ENCODE results near the gene TOM1L2. TPM values are rescaled to one million over a fixed set of nuclear protein-coding genes. Genes with fewer than 3 reads are reported as not detected.

TOM1L2 gene
- total RNA-seq, 1 experiment from 2014 or later = 32.0 TPM

- no peaks in the 10 kb centered on the region; the same call in 1 of the 2 replicates for H3K4me1 ChIP-seq (replicated peaks)
- peaks cover 60% of the 10 kb centered on the region for H3K36me3 ChIP-seq
- no peak overlapping the region for H3K4me3 ChIP-seq
- no peaks in the 10 kb centered on the region for H3K9me3 ChIP-seq (replicated peaks)
- H3K27me3 ChIP-seq (replicated peaks) = no peaks in the 10 kb centered on the region
- H3K27ac ChIP-seq = no peak overlapping the region
- DNase-seq (ENCODE audit: low read depth in 1 of 2, low spot score in 2 of 2) = no peak
Observed at GRCh38 chr17:17883801-17884200, 88.4 kb downstream of the TOM1L2 start.

- Histone ChIP-seq H3K27ac (no peak overlapping the region), H3K9me3 (replicated peaks) (no peaks in the 10 kb centered on the region), H3K4me3 (no peak overlapping the region), H3K4me1 (replicated peaks) (no peaks in the 10 kb centered on the region), H3K27me3 (replicated peaks) (no peaks in the 10 kb centered on the region), H3K36me3 (peaks cover 64% of the 10 kb centered on the region)
- DNase-seq (ENCODE audit: low read depth in 1 of 2, low spot score in 2 of 2) = no peak
Observed at GRCh38 chr17:17882082-17882581, 90.1 kb downstream of the TOM1L2 start.

DNA sequence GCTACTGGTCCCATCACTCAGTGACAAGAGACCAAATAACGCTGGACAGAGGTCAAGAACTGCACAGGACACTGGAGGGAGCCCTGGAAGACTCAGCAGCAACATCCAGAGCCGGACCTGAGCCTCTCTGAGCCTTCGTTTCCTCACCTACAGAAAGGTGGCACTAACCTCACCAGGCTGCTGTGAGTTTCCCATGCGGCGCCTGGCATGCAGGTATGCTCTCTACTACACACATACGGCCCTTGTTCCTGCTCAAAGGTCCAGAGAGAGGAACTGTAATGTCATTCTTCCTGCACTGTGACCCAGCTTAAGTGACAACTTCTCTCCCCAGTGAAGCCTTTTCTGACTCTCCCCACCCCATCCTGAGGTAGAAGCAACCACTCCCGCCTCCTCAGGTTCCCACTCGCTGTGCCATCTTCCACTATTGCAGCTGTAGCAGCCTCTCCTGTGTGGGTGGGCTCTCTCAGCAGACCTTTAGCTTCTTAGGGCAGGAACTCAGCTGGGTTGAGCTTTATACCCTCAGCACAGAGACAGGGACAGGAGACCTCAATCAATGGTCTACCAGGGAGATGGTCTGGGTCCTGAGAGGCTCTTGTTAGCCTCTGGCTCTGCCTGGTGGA, 91.5 kb downstream of the TOM1L2 start:
- H3K9me3 ChIP-seq (replicated peaks) = no peaks in the 10 kb centered on the region
- no peak overlapping the region for H3K27ac ChIP-seq
- H3K27me3 ChIP-seq (replicated peaks) = no peaks in the 10 kb centered on the region
- peaks cover 73% of the 10 kb centered on the region for H3K36me3 ChIP-seq
- no peak for DNase-seq (ENCODE audit: low read depth in 1 of 2, low spot score in 2 of 2)
- H3K4me3 ChIP-seq = no peak overlapping the region
- no peaks in the 10 kb centered on the region for H3K4me1 ChIP-seq (replicated peaks)

GRCh38 chr17:17877529-17878358, 94.5 kb downstream of the TOM1L2 start:
- no peak overlapping the region for H3K4me3 ChIP-seq
- DNase-seq (ENCODE audit: low read depth in 1 of 2, low spot score in 2 of 2) = no peak
- H3K36me3 ChIP-seq = peaks cover 66% of the 10 kb centered on the region

GRCh38 chr17:17876959-17877528, 95.2 kb downstream of the TOM1L2 start:
- no peaks in the 10 kb centered on the region for H3K27me3 ChIP-seq (replicated peaks)
- H3K27ac ChIP-seq = no peak overlapping the region
- no peaks in the 10 kb centered on the region for H3K9me3 ChIP-seq (replicated peaks)
- H3K4me3 ChIP-seq = no peak overlapping the region
- DNase-seq (ENCODE audit: low read depth in 1 of 2, low spot score in 2 of 2) = no peak
- H3K36me3 ChIP-seq = peaks cover 59% of the 10 kb centered on the region
- H3K4me1 ChIP-seq (replicated peaks) = no peaks in the 10 kb centered on the region; the same call in 1 of the 2 replicates

More at GRCh38 chr17:17877529-17878358, 94.5 kb downstream of the TOM1L2 start:
- no peaks in the 10 kb centered on the region for H3K27me3 ChIP-seq (replicated peaks)
- H3K27ac ChIP-seq = no peak overlapping the region
- H3K4me1 ChIP-seq (replicated peaks) = no peaks in the 10 kb centered on the region; the same call in 1 of the 2 replicates
- H3K9me3 ChIP-seq (replicated peaks) = no peaks in the 10 kb centered on the region

DNA sequence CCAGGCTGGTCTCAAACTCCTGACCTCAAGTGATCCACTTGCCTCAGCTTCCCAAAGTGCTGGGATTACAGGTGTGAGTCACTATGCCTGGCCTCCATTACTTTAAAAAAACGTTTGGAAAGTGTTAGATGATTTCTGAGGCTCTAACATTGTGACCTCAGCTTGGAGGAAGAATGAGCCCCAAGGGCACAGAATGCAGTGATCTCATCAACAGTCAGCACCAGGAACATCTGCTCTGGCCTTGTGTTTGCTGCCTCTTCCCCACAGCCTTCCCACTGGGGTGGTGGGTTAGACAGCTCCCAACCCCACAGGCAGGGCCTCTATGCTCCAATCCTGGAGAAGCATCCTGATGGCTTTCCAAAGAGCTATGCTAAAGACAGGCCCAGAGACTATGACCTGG, 97.7 kb downstream of the TOM1L2 start:
- no peak overlapping the region for H3K27ac ChIP-seq
- H3K4me3 ChIP-seq = no peak overlapping the region
- no peaks in the 10 kb centered on the region for H3K9me3 ChIP-seq (replicated peaks)
- DNase-seq (ENCODE audit: low read depth in 1 of 2, low spot score in 2 of 2) = no peak
- no peaks in the 10 kb centered on the region; the same call in 1 of the 2 replicates for H3K4me1 ChIP-seq (replicated peaks)
- H3K27me3 ChIP-seq (replicated peaks) = no peaks in the 10 kb centered on the region
- H3K36me3 ChIP-seq = peaks cover 58% of the 10 kb centered on the region

- H3K36me3 ChIP-seq = peaks cover 51% of the 10 kb centered on the region
- H3K27ac ChIP-seq = no peak overlapping the region
- H3K27me3 ChIP-seq (replicated peaks) = no peaks in the 10 kb centered on the region
- no peak overlapping the region for H3K4me3 ChIP-seq
- H3K9me3 ChIP-seq (replicated peaks) = no peaks in the 10 kb centered on the region
- no peaks in the 10 kb centered on the region; the same call in 1 of the 2 replicates for H3K4me1 ChIP-seq (replicated peaks)
- no peak for DNase-seq (ENCODE audit: low read depth in 1 of 2, low spot score in 2 of 2)
Observed at GRCh38 chr17:17873450-17873991, 98.7 kb downstream of the TOM1L2 start.

GRCh38 chr17:17872547-17873345, 99.5 kb downstream of the TOM1L2 start:
- H3K4me3 ChIP-seq = no peak overlapping the region
- H3K27me3 ChIP-seq (replicated peaks) = no peaks in the 10 kb centered on the region
- no peaks in the 10 kb centered on the region for H3K9me3 ChIP-seq (replicated peaks)
- peaks cover 52% of the 10 kb centered on the region for H3K36me3 ChIP-seq
- no peak for DNase-seq (ENCODE audit: low read depth in 1 of 2, low spot score in 2 of 2)
- H3K27ac ChIP-seq = no peak overlapping the region
- H3K4me1 ChIP-seq (replicated peaks) = no peaks in the 10 kb centered on the region; the same call in 1 of the 2 replicates

DNA sequence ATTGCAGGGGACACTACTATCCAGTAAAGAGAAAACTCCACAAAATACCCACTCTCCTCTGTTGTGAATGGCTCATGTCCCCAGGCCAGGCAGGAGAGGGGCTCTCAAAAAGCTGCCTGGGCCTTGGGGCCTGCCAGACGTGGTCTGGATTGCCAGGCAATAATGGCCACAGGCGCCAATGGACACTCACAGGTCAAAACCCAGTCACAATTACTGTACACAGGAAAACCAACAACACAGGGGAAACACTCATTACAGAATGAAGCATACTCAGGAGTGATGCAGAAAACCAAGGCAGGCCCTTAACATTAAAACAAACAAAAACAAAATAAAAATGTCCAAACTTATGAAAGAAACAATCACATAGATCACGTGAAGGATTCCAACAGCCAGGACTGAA, 100.3 kb downstream of the TOM1L2 start:
- H3K4me1 ChIP-seq (replicated peaks) = no peaks in the 10 kb centered on the region; the same call in 1 of the 2 replicates
- H3K4me3 ChIP-seq = no peak overlapping the region

DNA sequence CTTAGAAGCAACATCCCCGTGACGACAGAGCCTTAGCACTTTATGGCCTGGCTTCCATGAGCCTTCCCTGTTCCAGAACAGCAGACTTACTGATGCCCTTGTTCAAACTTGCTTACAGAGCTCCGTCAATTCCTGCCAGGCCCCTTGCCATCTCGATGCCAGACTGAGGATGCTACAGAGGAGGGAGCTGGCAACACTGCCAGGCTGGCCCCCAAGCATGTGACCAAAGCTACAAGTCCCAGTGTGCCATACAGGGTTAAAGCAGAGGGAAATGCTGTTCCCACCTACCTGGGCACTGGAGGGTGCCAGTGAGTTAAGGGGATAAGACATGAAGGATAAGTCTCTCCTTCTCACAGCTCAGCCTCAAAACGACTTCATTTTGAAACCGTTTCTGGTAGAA, 102.0 kb downstream of the TOM1L2 start:
- no peak for DNase-seq (ENCODE audit: low read depth in 1 of 2, low spot score in 2 of 2)
- H3K9me3 ChIP-seq (replicated peaks) = no peaks in the 10 kb centered on the region
- H3K36me3 ChIP-seq = peaks cover 38% of the 10 kb centered on the region
- H3K4me1 ChIP-seq (replicated peaks) = no peaks in the 10 kb centered on the region; the same call in 1 of the 2 replicates
- H3K27ac ChIP-seq = no peak overlapping the region
- H3K4me3 ChIP-seq = no peak overlapping the region
- no peaks in the 10 kb centered on the region for H3K27me3 ChIP-seq (replicated peaks)

More for the DNA sequence above, 100.3 kb downstream of the TOM1L2 start:
- H3K36me3 ChIP-seq = peaks cover 49% of the 10 kb centered on the region
- no peak for DNase-seq (ENCODE audit: low read depth in 1 of 2, low spot score in 2 of 2)
- no peaks in the 10 kb centered on the region for H3K27me3 ChIP-seq (replicated peaks)
- no peaks in the 10 kb centered on the region for H3K9me3 ChIP-seq (replicated peaks)
- H3K27ac ChIP-seq = no peak overlapping the region

- Histone ChIP-seq H3K27ac (no peak overlapping the region), H3K36me3 (peaks cover 29% of the 10 kb centered on the region), H3K27me3 (replicated peaks) (no peaks in the 10 kb centered on the region), H3K4me3 (no peak overlapping the region), H3K4me1 (replicated peaks) (no peaks in the 10 kb centered on the region), H3K9me3 (replicated peaks) (no peaks in the 10 kb centered on the region)
- no peak for DNase-seq (ENCODE audit: low read depth in 1 of 2, low spot score in 2 of 2)
Observed at GRCh38 chr17:17868641-17869522, 103.3 kb downstream of the TOM1L2 start.

DNA sequence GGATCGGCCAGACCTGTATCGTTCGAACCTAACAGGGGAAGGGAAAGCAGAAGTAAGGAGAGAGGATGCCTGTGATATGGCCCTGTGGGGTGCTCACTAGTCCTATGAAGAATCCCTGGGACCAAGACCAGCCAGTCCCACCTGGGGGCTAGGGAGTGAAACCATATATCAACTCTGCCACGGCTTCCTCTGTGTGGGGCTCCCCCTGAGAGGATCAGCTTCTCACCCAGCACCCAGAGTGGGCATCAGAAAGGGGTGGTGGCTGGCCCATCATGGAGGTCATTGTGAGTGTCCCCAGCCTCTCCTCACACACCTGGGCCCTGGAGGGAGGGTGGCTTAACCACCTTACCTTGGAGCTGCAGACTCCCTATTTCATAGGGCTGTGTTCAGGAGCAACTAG, 105.3 kb downstream of the TOM1L2 start:
- Histone ChIP-seq H3K9me3 (replicated peaks) (no peaks in the 10 kb centered on the region), H3K36me3 (peaks cover 28% of the 10 kb centered on the region), H3K4me1 (replicated peaks) (no peaks in the 10 kb centered on the region), H3K27ac (no peak overlapping the region), H3K27me3 (replicated peaks) (no peaks in the 10 kb centered on the region), H3K4me3 (no peak overlapping the region)
- no peak for DNase-seq (ENCODE audit: low read depth in 1 of 2, low spot score in 2 of 2)
